HepG2 (cell line): ENCODE results near the gene USP25.

Experiments
- CEBPG ChIP-seq: IDR thresholded peaks from 2 replicates; pipeline ENCODE4 v1.6.1; 2016
- EHMT2 ChIP-seq: fragments of 200-600 bp; sonication (generic); IDR thresholded peaks from 2 replicates; pipeline ENCODE4 v1.7.0; 2017; ENCODE audit warnings: antibody characterized with exemption, low read depth, low read length, borderline replicate concordance
- EP300 ChIP-seq, 3 experiments: sonication (generic) in 1 of 3; formaldehyde crosslinking in 1 of 3; IDR thresholded peaks; 2 replicates each; pipeline versions ENCODE4 v1.5.1 to v1.6.1; 2011 to 2020; ENCODE audit warnings: low read depth in 2 of 3, low read length in 2 of 3, borderline replicate concordance in 1 of 3, improper control_type of control experiment in 1 of 3, mild to moderate bottlenecking in 1 of 3, missing genetic modification reagents in 1 of 3, moderate library complexity in 1 of 3
- NFE2L2 ChIP-seq: fragments of 150-350 bp; IDR thresholded peaks from 2 replicates; pipeline ENCODE4 v1.6.1; 2014; ENCODE audit warnings: low read length
- RARG ChIP-seq: sonication (generic); formaldehyde crosslinking; IDR thresholded peaks from 2 replicates; pipeline ENCODE4 v1.4.0; 2020; ENCODE audit warnings: low read depth, mild to moderate bottlenecking, missing genetic modification reagents
- ZNF274 ChIP-seq: sonication (generic); formaldehyde crosslinking; IDR thresholded peaks from 2 replicates; pipeline ENCODE4 v1.5.1; 2020; ENCODE audit warnings: mild to moderate bottlenecking, missing genetic modification reagents
- TF ChIP-seq, protein P1 (sequence below): sonication (generic); formaldehyde crosslinking; IDR thresholded peaks from 2 replicates; pipeline ENCODE4 v1.5.0; 2020; ENCODE audit warnings: mild to moderate bottlenecking, missing genetic modification reagents, moderate library complexity

- TF ChIP-seq CEBPG (CRISPR knock-in tag): no peak
- TF ChIP-seq, protein P1, sequence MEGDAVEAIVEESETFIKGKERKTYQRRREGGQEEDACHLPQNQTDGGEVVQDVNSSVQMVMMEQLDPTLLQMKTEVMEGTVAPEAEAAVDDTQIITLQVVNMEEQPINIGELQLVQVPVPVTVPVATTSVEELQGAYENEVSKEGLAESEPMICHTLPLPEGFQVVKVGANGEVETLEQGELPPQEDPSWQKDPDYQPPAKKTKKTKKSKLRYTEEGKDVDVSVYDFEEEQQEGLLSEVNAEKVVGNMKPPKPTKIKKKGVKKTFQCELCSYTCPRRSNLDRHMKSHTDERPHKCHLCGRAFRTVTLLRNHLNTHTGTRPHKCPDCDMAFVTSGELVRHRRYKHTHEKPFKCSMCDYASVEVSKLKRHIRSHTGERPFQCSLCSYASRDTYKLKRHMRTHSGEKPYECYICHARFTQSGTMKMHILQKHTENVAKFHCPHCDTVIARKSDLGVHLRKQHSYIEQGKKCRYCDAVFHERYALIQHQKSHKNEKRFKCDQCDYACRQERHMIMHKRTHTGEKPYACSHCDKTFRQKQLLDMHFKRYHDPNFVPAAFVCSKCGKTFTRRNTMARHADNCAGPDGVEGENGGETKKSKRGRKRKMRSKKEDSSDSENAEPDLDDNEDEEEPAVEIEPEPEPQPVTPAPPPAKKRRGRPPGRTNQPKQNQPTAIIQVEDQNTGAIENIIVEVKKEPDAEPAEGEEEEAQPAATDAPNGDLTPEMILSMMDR (CRISPR knock-in tag): no peak
- no peak for TF ChIP-seq EP300 (IDR thresholded peaks at IDR 0.05; ENCODE audit: low read depth in 2 of 2, low read length in 2 of 2)
- no peak for TF ChIP-seq EP300 (CRISPR knock-in tag; IDR thresholded peaks at IDR 0.05; ENCODE audit: borderline replicate concordance)
- TF ChIP-seq RARG (CRISPR knock-in tag): no peak
- no peak for TF ChIP-seq EHMT2
- no peak for TF ChIP-seq NFE2L2
- no peak for TF ChIP-seq ZNF274 (CRISPR knock-in tag)
These were observed 1.7 kb upstream of the USP25 start for GRCh38 chr21:15728046-15728445.
